K562 (cell line): Measurements from ENCODE around the gene ABCC10. TPM values are rescaled to one million over a fixed set of nuclear protein-coding genes. Genes with fewer than 3 reads are reported as not detected.
A peak's percentile ranks its signal among the peaks of the same experiment; 100 is the strongest.

Source experiments
- ARID2 ChIP-seq: fragments of 450-650 bp; IDR thresholded peaks from 2 replicates; pipeline ENCODE4 v1.6.1; 2017; ENCODE audit warnings: antibody characterized with exemption, mild to moderate bottlenecking
- ATF1 ChIP-seq, 2 experiments: fragments of 450-650 bp in 1 of 2; IDR thresholded peaks; 2 replicates each; pipeline ENCODE4 v1.6.1; 2016; ENCODE audit warnings: missing compliant biosample characterization in 1 of 2, missing genetic modification characterization in 1 of 2
- CREM ChIP-seq: IDR thresholded peaks from 2 replicates; pipeline ENCODE4 v1.6.1; 2014; ENCODE audit warnings: antibody characterized with exemption, low read depth
- ELF2 ChIP-seq: fragments of 250-450 bp; sonication (Bioruptor Pico); IDR thresholded peaks from 2 replicates; pipeline ENCODE4 v1.5.0; 2021; ENCODE audit warnings: mild to moderate bottlenecking
- ESRRA ChIP-seq: fragments of 450-650 bp; IDR thresholded peaks from 2 replicates; pipeline ENCODE4 v1.6.1; 2014; ENCODE audit warnings: low read depth, mild to moderate bottlenecking, moderate library complexity, borderline replicate concordance
- HIVEP1 ChIP-seq: fragments of 250-450 bp; sonication (Bioruptor Pico); IDR thresholded peaks from 2 replicates; pipeline ENCODE4 v1.4.0; 2020; ENCODE audit warnings: mild to moderate bottlenecking
- HNRNPLL ChIP-seq: fragments of 200-400 bp; formaldehyde crosslinking; IDR thresholded peaks from 2 replicates; pipeline ENCODE4 v1.6.1; 2017; ENCODE audit warnings: low read length, low read depth, mild to moderate bottlenecking; ENCODE audit not compliant: poor library complexity, severe bottlenecking
- ILF3 ChIP-seq: fragments of 450-650 bp; IDR thresholded peaks from 2 replicates; pipeline ENCODE4 v1.6.1; 2018; ENCODE audit warnings: antibody characterized with exemption, mild to moderate bottlenecking, moderate library complexity, borderline replicate concordance
- MTF1 ChIP-seq: fragments of 250-450 bp; sonication (Bioruptor Pico); IDR thresholded peaks from 2 replicates; pipeline ENCODE4 v1.9.0; 2021; ENCODE audit warnings: moderate library complexity, mild to moderate bottlenecking, inconsistent platforms, borderline replicate concordance
- NR2C2 ChIP-seq, 2 experiments: fragments of 200-800 bp in 1 of 2; sonication (Bioruptor generic) in 1 of 2; sonication (generic) in 1 of 2; formaldehyde crosslinking in 1 of 2; IDR thresholded peaks; 2 replicates each; pipeline versions ENCODE4 v1.6.1 to v1.8.0; 2016 to 2022; ENCODE audit warnings: mild to moderate bottlenecking in 1 of 2, missing compliant biosample characterization in 1 of 2, missing genetic modification characterization in 1 of 2, missing genetic modification reagents in 1 of 2
- PATZ1 ChIP-seq: fragments of 250-450 bp; sonication (Bioruptor Pico); IDR thresholded peaks from 2 replicates; pipeline ENCODE4 v1.5.0; 2020; ENCODE audit warnings: mild to moderate bottlenecking, borderline replicate concordance
- POLR2H ChIP-seq: IDR thresholded peaks from 2 replicates; pipeline ENCODE4 v1.6.1; 2016; ENCODE audit warnings: missing genetic modification characterization, low read depth, mild to moderate bottlenecking, control low read depth, missing compliant biosample characterization, moderate library complexity
- RAD21 ChIP-seq, 2 experiments: fragments of 250-450 bp in 1 of 2; fragments of 450-650 bp in 1 of 2; sonication (Bioruptor Pico) in 1 of 2; formaldehyde crosslinking in 1 of 2; IDR thresholded peaks in 1 of 2; conservative IDR thresholded peaks in 1 of 2; 2 replicates each; pipeline versions ENCODE4 v1.4.0 to v1.8.0; 2020 to 2022; ENCODE audit warnings: mild to moderate bottlenecking in 2 of 2, moderate library complexity in 1 of 2
- RFX5 ChIP-seq: IDR thresholded peaks from 2 replicates; pipeline ENCODE4 v1.6.1; 2011; ENCODE audit warnings: low read depth, mild to moderate bottlenecking, improper control_type of control experiment, low read length
- STAT6 ChIP-seq: sonication (generic); formaldehyde crosslinking; IDR thresholded peaks from 2 replicates; pipeline ENCODE4 v1.8.1; 2023; ENCODE audit warnings: mild to moderate bottlenecking, missing genetic modification reagents
- VEZF1 ChIP-seq: fragments of 200-800 bp; sonication (Bioruptor generic); IDR thresholded peaks from 2 replicates; pipeline ENCODE4 v1.6.1; 2017; ENCODE audit warnings: missing genetic modification characterization, missing compliant biosample characterization
- WHSC1 ChIP-seq: IDR thresholded peaks from one replicate; pipeline ENCODE4 v1.6.1; 2012; ENCODE audit warnings: low read length, control low read depth, inconsistent platforms
- ZNF133 ChIP-seq: fragments of 250-450 bp; sonication (Bioruptor Pico); IDR thresholded peaks from 2 replicates; pipeline ENCODE4 v1.4.0; 2020; ENCODE audit warnings: mild to moderate bottlenecking
- ZNF175 ChIP-seq: fragments of 200-800 bp; sonication (Bioruptor generic); IDR thresholded peaks from 2 replicates; pipeline ENCODE4 v1.6.1; 2016; ENCODE audit warnings: low read depth, mild to moderate bottlenecking, missing genetic modification characterization, missing compliant biosample characterization
- ZNF253 ChIP-seq: fragments of 250-450 bp; sonication (Bioruptor Pico); conservative IDR thresholded peaks from 2 replicates; pipeline ENCODE4 v1.6.1; 2021; ENCODE audit warnings: mild to moderate bottlenecking
- polyA plus RNA-seq, 8 experiments: library from polyadenylated mRNA; depleted of rRNA in 4 of 8; stranded (reverse) in 5 of 8; unstranded in 3 of 8; fragments of >200 nt; fragmentation: Nextera tagmentation in 2 of 8; fragmentation: Illumina TruSeq in 1 of 8; extraction: Ambion mirVana in 2 of 8; extraction: Trizol in 1 of 8; gene quantifications; 2 replicates each; pipeline versions ENCODE4 v1.2.1 to v1.2.3, GENCODE V29; 2011 to 2014; ENCODE audit warnings: inconsistent platforms in 1 of 8, missing spikeins in 1 of 8
- total RNA-seq, 7 experiments: library from RNA; depleted of rRNA in 6 of 7; stranded (reverse); fragments of >200 nt in 6 of 7; fragmentation: Illumina TruSeq in 2 of 7; extraction: Trizol in 2 of 7; gene quantifications; 2 replicates each; pipeline versions ENCODE4 v1.2.1 to v1.2.3, GENCODE V29; 2011 to 2021; ENCODE audit warnings: low replicate concordance in 1 of 7

The ABCC10 gene
- total and polyA plus RNA-seq, 9 of the 15 experiments (the other 6 are each of a cell fraction or from before 2014, with no cell fraction given), result 2.4 to 29.1 (median 13.7) TPM

DNA sequence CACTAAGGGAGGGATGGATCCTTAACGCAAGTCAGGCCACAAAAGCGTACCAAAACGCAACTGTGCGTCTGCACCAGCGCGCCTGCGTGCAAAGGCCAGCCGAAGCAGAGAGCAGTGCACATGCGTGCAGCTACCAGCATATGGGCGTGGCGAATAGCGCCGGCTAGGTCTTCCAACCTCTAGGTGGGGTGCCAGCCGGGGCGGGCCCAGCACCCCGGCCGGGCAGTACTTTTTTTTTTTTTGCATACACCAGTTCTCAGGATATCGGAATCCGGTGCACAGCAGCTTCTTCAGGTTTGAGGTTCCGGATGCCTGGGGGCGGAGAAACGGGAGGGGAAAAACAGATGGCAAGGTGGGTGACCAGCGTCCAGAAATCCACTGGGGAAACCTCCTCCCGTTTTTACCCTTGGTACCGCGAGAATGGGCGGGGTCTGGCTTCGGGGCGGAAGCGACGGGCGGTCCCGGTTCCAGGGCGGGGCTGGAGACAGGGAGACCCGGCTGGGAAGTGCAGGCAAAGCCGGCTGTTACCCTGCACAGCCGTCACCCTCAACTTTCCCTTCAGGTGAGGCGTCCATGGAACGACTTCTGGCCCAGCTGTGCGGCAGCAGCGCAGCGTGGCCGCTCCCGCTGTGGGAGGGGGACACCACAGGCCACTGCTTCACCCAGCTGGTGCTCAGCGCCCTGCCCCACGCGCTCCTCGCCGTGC lies at the start of gene ABCC10 (continued):
- TF ChIP-seq RAD21 (CRISPR knock-in tag; conservative IDR thresholded peaks at IDR 0.05 in 1 of 2, IDR thresholded peaks at IDR 0.05 in 1 of 2) (0 out of 4 replicates have a peak, but pooled peaks of 1 of the 2 experiments have one; percentile 14), ARID2 (no peak), MTF1 (CRISPR knock-in tag) (no peak), POLR2H (tag) (peak; percentile 70), CREM (peak; percentile 88), RFX5 (no peak), ESRRA (peak; percentile 35; the same call in 1 of the 2 replicates), PATZ1 (CRISPR knock-in tag) (no peak), HNRNPLL (peak; percentile 65), ZNF133 (no peak), ZNF253 (CRISPR knock-in tag) (no peak), ATF1 (CRISPR knock-in tag; IDR thresholded peaks at IDR 0.05) (no peak), ATF1 (tag; IDR thresholded peaks at IDR 0.05) (peak; percentile 70), ILF3 (no peak), VEZF1 (CRISPR knock-in tag) (peak; percentile 86), HIVEP1 (CRISPR knock-in tag) (no peak), STAT6 (no peak; the same call in 1 of the 2 replicates), WHSC1 (peak; percentile 38), ZNF175 (CRISPR knock-in tag) (no peak), ELF2 (CRISPR knock-in tag) (peak; percentile 92), NR2C2 (CRISPR knock-in tag; IDR thresholded peaks at IDR 0.05) (no peak; the same call in 1 of the 2 replicates), NR2C2 (tag; IDR thresholded peaks at IDR 0.05) (peak; percentile 49; the same call in 1 of the 2 replicates)
